ENCODE data around the gene MRRF.

Gene MRRF

GRCh38 chr9:122338536-122338935, 73.9 kb downstream of the MRRF start:
- DNase-seq: no peak
- Histone ChIP-seq H3K9me3 (no peaks in the 10 kb centered on the region), H3K27ac (no peak overlapping the region), H3K4me1 (peaks cover 0 to 12% (median 0%) of the 10 kb centered on the region in 4 donors), H3K27me3 (no peaks in the 10 kb centered on the region), H3K4me3 (no peak overlapping the region), H3K36me3 (no peaks in the 10 kb centered on the region)
- no peak for TF ChIP-seq CTCF (IDR thresholded peaks at IDR 0.05)
- intact Hi-C loops (cut with DNase I; ENCODE audit: low total_unique reads): no loop called here

DNA sequence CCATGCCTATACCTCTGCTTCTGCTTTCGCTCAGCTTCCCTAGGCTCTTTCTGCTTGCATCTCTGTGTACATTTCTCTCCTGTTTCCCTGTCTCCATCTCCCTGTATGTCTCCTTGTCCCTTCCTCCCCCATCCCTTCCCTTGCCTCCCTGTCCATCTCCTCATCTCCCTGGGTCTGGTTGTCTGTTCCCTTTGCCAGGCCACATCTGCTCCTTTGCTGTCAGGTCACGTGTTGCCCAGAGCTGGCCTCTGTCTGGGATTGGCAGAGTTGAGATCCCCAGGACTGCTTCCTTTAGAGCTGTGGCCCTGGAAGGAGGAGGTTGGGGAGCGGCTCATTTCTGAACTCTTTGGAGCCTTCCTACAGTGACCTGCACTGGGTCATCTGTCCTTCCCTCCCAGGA, 74.3 kb downstream of the MRRF start:
- Histone ChIP-seq H3K4me3 (no peak overlapping the region), H3K36me3 (no peaks in the 10 kb centered on the region), H3K27me3 (no peaks in the 10 kb centered on the region), H3K27ac (no peak overlapping the region), H3K4me1 (peaks cover 0 to 7% (median 0%) of the 10 kb centered on the region in 4 donors), H3K9me3 (no peaks in the 10 kb centered on the region)
- TF ChIP-seq CTCF (IDR thresholded peaks at IDR 0.05): no peak
- intact Hi-C loops (cut with DNase I; ENCODE audit: low total_unique reads): no loop called here
- DNase-seq: no peak

DNA sequence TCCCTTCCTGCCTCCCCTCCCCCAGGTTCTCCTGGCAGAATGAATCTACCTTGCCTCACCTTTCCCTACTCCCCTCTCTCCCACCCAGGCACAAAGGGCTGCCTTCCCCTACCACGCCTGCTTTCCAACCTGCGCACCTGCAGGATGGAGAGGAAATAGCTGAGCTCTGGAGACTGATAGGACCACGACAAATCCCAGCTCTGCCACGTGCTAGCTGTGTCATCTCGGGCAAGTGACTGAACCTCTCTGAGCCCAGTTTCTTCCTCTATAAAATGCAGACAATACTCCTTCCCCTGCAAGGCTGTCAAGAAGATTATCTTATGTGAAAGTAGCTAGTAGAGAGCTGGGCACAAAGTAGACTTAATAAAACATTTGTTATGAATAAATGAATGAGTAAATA, 74.9 kb downstream of the MRRF start:
- no peak for DNase-seq
- no peak for TF ChIP-seq CTCF (IDR thresholded peaks at IDR 0.05)
- H3K9me3 ChIP-seq: no peaks in the 10 kb centered on the region
- intact Hi-C loops (cut with DNase I; ENCODE audit: low total_unique reads): no loop called here
- no peaks in the 10 kb centered on the region for H3K27me3 ChIP-seq
- H3K36me3 ChIP-seq: no peaks in the 10 kb centered on the region
- H3K4me3 ChIP-seq: no peak overlapping the region
- H3K27ac ChIP-seq: no peak overlapping the region
- peaks cover 0 to 1% (median 0%) of the 10 kb centered on the region in 4 donors for H3K4me1 ChIP-seq

DNA sequence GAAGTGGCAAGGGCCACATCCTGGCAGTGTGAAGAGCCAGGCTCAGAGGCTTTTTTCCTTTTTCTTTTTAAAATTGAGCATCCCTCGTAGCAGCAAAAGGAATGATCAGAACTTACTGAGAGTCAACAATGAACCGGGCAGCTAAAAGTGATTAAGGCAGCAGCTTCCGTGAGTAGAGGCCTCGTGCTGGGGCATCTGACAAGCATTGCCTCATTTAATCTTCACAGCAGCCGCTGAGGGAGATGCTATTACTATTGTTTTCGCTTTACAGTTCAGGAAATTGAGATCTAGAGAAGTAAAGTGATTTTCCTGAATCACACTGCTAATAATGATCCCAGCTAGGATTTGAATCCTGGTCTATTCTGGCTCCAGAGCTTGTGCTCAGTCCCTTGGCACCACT, 75.5 kb downstream of the MRRF start:
- no peaks in the 10 kb centered on the region for H3K4me1 ChIP-seq
- H3K27ac ChIP-seq: no peak overlapping the region
- intact Hi-C loops (cut with DNase I; ENCODE audit: low total_unique reads): no loop called here
- H3K9me3 ChIP-seq: no peaks in the 10 kb centered on the region
- no peak for TF ChIP-seq CTCF (IDR thresholded peaks at IDR 0.05)
- no peak for DNase-seq
- no peaks in the 10 kb centered on the region for H3K27me3 ChIP-seq
- no peak overlapping the region for H3K4me3 ChIP-seq
- H3K36me3 ChIP-seq: no peaks in the 10 kb centered on the region

DNA sequence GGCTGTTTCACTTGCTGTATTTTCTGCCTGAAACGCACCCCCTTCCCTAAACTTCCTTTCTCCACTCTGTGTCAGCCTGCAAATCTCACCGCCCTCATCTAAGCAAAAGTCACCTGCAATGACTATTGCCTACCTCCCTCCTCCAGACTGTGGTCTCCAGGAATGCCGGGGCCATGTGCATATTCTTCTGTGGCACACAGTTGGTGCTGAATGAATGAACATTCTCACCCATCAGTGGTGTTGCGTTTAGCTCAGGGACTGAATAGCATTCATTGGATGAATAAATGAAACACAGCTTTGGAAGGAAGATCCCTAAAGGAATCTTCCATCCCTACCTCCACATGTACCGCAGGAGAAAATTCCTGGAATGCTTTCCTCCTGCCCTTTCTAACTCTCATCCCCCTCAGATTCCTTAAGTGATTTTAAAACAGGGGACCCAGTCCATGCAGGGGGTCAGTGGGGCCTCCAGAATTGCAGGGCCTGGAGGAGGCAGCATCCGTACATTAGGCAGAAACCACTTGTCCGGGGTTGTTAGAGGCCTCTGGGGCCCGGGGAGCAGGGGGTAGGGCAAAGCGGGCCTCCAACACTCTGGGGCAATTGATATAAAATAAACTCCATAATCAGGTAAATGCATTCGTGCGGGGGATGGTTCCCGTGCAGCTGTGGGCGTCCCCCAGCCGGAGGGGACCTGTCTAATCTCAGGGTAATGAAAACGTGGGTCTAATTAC, 77.8 kb downstream of the MRRF start:
- intact Hi-C loops (cut with DNase I; ENCODE audit: low total_unique reads): no loop called here

More for the DNA sequence above, 77.8 kb downstream of the MRRF start:
- peaks cover 0 to 11% (median 5%) of the 10 kb centered on the region in 4 donors for H3K4me1 ChIP-seq
- H3K4me3 ChIP-seq: no peak overlapping the region
- H3K36me3 ChIP-seq: no peaks in the 10 kb centered on the region
- H3K27ac ChIP-seq: no peak overlapping the region
- no peaks in the 10 kb centered on the region for H3K27me3 ChIP-seq
- no peaks in the 10 kb centered on the region for H3K9me3 ChIP-seq
- TF ChIP-seq CTCF (IDR thresholded peaks at IDR 0.05): no peak
- no peak for DNase-seq
